Measurements from ENCODE around the gene TBC1D9B. TPM values are rescaled to one million over a fixed set of nuclear protein-coding genes. Genes with fewer than 3 reads are reported as not detected.

TBC1D9B gene
- polyA plus RNA-seq, 2 of the 4 experiments (the other 2 are of a cell fraction), result 37.2 to 64.7 TPM

GRCh38 chr5:179841621-179842020, 66.1 kb downstream of the TBC1D9B start:
- Histone ChIP-seq H3K4me1 (peaks cover 14% of the 10 kb centered on the region; the same call in 1 of the 3 replicates), H3K27ac (no peak overlapping the region), H3K9me3 (peaks cover 18% of the 10 kb centered on the region), H3K4me3 (no peak overlapping the region), H3K4me2 (no peak overlapping the region)
- CTCF ChIA-PET, result interaction anchor here (0.9 to 2.3 kb wide), 3 partner anchors 15 to 67 kb away, joined by 3 to 9 read pairs (median 4); no protein-coding TSS in a partner anchor
- no peak for TF ChIP-seq MAX (IDR thresholded peaks at IDR 0.05)
- TF ChIP-seq TFCP2L1 (CRISPR knock-in tag; IDR thresholded peaks at IDR 0.05), result peak; percentile 25; the same call in 1 of the 2 replicates
- POLR2A ChIA-PET, result no interaction called here
- DNase-seq (ENCODE audit: low read depth in 1 of 2, low spot score in 1 of 2), result no peak
- no peak for FAIRE-seq
- ATAC-seq, result peak; percentile 3 to 12
- 87% methylated on average over 7 of the region's 9 CpGs for WGBS (ENCODE audit: missing lambda C conversion rate)

- DNase-seq (ENCODE audit: low read depth in 1 of 2, low spot score in 1 of 2) (no peak), ATAC-seq (peak; percentile 12), FAIRE-seq (no peak)
- ChIA-PET POLR2A (no interaction called here), CTCF (interaction anchor here (0.9 to 2.3 kb wide), 3 partner anchors 16 to 68 kb away, joined by 3 to 9 read pairs (median 4); no protein-coding TSS in a partner anchor)
- H3K4me3 ChIP-seq, result no peak overlapping the region
- no peak for TF ChIP-seq NPAS2 (CRISPR knock-in tag; IDR thresholded peaks at IDR 0.05; ENCODE audit: borderline replicate concordance)
- peak; percentile 70; the same call in 1 of the 2 replicates for TF ChIP-seq POLR2AphosphoS2 (conservative IDR thresholded peaks at IDR 0.05; ENCODE audit: low read length)
- H3K9me3 ChIP-seq, result peaks cover 12% of the 10 kb centered on the region; the same call in 2 of the 3 replicates
- no peak overlapping the region for H3K27ac ChIP-seq
- peaks cover 18% of the 10 kb centered on the region; the same call in 1 of the 3 replicates for H3K4me1 ChIP-seq
- H3K4me2 ChIP-seq, result no peak overlapping the region
- WGBS (ENCODE audit: missing lambda C conversion rate), result 84% methylated on average over 17 of the region's 17 CpGs
These were observed 66.9 kb downstream of the TBC1D9B start for GRCh38 chr5:179840766-179841165.

GRCh38 chr5:179840321-179840720, 67.4 kb downstream of the TBC1D9B start:
- POLR2A ChIA-PET, result interaction anchor here (0.8 kb wide), 1 partner anchor 10 kb away, joined by 3 read pairs; no protein-coding TSS in a partner anchor
- Histone ChIP-seq H3K4me1 (peaks cover 18% of the 10 kb centered on the region; the same call in 1 of the 3 replicates), H3K4me2 (no peak overlapping the region), H3K4me3 (no peak overlapping the region), H3K27ac (peak overlapping the region in 1 of 2 experiments; percentile 75; a peak in 2 of 6 replicates), H3K9me3 (peaks cover 8% of the 10 kb centered on the region; the same call in 2 of the 3 replicates)
- ATAC-seq (peak; percentile 3 to 14; a peak in 5 of 6 replicates), FAIRE-seq (no peak), DNase-seq (ENCODE audit: low read depth in 1 of 2, low spot score in 1 of 2) (no peak)
- 85% methylated on average over 11 of the region's 11 CpGs for whole genome bisulfite sequencing (ENCODE audit: missing lambda C conversion rate)
- CTCF ChIA-PET, result interaction anchor here (1.2 to 2.3 kb wide), 2 partner anchors 38 to 135 kb away, joined by 3 to 9 read pairs; no protein-coding TSS in a partner anchor
- TF ChIP-seq FOSL2 (IDR thresholded peaks at IDR 0.05) (no peak), FOSL2 (CRISPR knock-in tag; IDR thresholded peaks at IDR 0.05) (no peak), POLR2AphosphoS2 (conservative IDR thresholded peaks at IDR 0.05; ENCODE audit: low read length) (peak; percentile 44; the same call in 1 of the 2 replicates), HEYL (CRISPR knock-in tag; IDR thresholded peaks at IDR 0.05) (no peak)

GRCh38 chr5:179839328-179840256, 68.1 kb downstream of the TBC1D9B start:
- peak overlapping the region in 1 of 2 experiments; percentile 75; a peak in 4 of 6 replicates for H3K27ac ChIP-seq
- POLR2A ChIA-PET, result interaction anchor here (0.8 kb wide), 1 partner anchor 9 kb away, joined by 3 read pairs; no protein-coding TSS in a partner anchor
- H3K4me3 ChIP-seq, result no peak overlapping the region
- DNase-seq (ENCODE audit: low read depth in 1 of 2, low spot score in 1 of 2), result peak in 1 of 2 experiments; percentile 68
- CTCF ChIA-PET, result interaction anchor here (1.2 to 1.8 kb wide), 2 partner anchors 34 to 136 kb away, joined by 3 read pairs; no protein-coding TSS in a partner anchor
- TF ChIP-seq RAD21 (conservative IDR thresholded peaks at IDR 0.05 in 1 of 2, IDR thresholded peaks at IDR 0.05 in 1 of 2), result 0 out of 5 replicates have a peak, but pooled peaks of 1 of the 2 experiments have one; percentile 0
- TF ChIP-seq FOSB (CRISPR knock-in tag; IDR thresholded peaks at IDR 0.05), result peak; percentile 82
- no peak for TF ChIP-seq CBX2 (IDR thresholded peaks at IDR 0.05; ENCODE audit: borderline replicate concordance, low read depth)
- peak; percentile 16; the same call in 1 of the 2 replicates for TF ChIP-seq MAX (IDR thresholded peaks at IDR 0.05)
- TF ChIP-seq RFX5 (IDR thresholded peaks at IDR 0.05), result no peak
- peak; percentile 67 for TF ChIP-seq PBX3 (IDR thresholded peaks at IDR 0.05)
- TF ChIP-seq JUN (IDR thresholded peaks at IDR 0.05), result peak in 1 of 2 experiments; percentile 58; a peak in 3 of 5 replicates
- TF ChIP-seq CBX8 (IDR thresholded peaks at IDR 0.05), result no peak
- TF ChIP-seq GATA3 (IDR thresholded peaks at IDR 0.05; ENCODE audit: borderline replicate concordance), result peak; percentile 13; the same call in 1 of the 2 replicates
- no peak for TF ChIP-seq ESRRA (IDR thresholded peaks at IDR 0.05; ENCODE audit: borderline replicate concordance, low read length)
- no peak for TF ChIP-seq BHLHE40 (IDR thresholded peaks at IDR 0.05; ENCODE audit: low read depth, low read length)
- TF ChIP-seq POLR2AphosphoS2 (conservative IDR thresholded peaks at IDR 0.05; ENCODE audit: low read length), result peak; percentile 99
- no peak for TF ChIP-seq EHF (CRISPR knock-in tag; IDR thresholded peaks at IDR 0.05)
- 0 out of 2 replicates have a peak, but pooled peaks have one; percentile 12 for TF ChIP-seq TFCP2L1 (CRISPR knock-in tag; IDR thresholded peaks at IDR 0.05)
- TF ChIP-seq RARB (CRISPR knock-in tag; IDR thresholded peaks at IDR 0.05), result 0 out of 2 replicates have a peak, but pooled peaks have one; percentile 37
- peak; percentile 27 to 53; a peak in 1 of 4 replicates for TF ChIP-seq CEBPB (IDR thresholded peaks at IDR 0.05)
- peaks cover 18% of the 10 kb centered on the region; the same call in 1 of the 3 replicates for H3K4me1 ChIP-seq
- no peak overlapping the region for H3K4me2 ChIP-seq
- no peak for FAIRE-seq
- ATAC-seq, result peak; percentile 37
- H3K9me3 ChIP-seq, result peaks cover 2% of the 10 kb centered on the region; the same call in 1 of the 3 replicates
- WGBS (ENCODE audit: missing lambda C conversion rate), result 63% methylated on average over 16 of the region's 16 CpGs

Data from A549 (cell line).